Measurements from ENCODE around the gene TRAF3. TPM values are rescaled to one million over a fixed set of nuclear protein-coding genes. Genes with fewer than 3 reads are reported as not detected.

Gene TRAF3
- total RNA-seq, 1 experiment from 2014 or later = 11.2 TPM

DNA sequence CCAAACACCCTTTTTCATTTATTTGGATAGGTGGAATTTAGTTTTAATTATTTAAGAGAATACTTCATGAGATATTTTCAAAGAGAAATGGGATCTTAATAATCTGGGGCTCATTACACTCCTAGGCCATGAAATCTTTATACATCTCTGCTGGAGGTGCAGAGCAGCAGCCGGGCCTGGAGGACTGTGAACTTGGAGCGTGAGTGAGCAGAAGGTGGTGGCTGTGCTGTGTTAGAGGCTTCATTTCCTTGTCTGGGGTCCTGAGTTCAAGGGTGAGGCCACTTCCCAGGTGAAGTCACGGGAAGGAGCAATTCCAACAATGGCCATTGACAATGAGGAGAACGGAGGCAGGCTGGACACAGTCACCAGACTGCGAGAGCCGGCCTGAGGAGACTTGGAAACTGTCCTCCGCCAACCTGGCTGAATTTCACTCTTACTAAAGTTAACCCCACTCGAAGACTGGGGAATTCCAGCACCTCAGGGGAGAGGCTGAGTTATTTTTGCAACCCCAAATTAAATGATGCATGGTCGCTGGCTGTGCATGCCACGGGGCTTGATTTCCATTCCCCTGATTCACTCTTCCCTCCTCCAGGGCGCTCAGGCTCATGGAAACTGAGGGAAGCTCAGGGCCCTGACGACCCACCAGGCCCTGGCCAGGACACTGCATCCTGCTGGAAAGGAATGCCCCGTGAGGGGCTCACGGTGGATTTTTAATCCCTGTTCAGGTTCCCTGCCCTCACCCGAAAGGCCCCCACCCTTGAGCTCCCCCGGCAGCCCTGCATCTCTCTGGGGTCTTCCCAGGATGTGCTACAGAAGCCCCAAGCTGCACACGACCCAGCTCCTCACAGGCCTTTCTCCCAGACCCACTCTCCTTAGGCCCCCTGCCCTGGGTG, 22.6 kb upstream of the TRAF3 start (continued):
- TF ChIP-seq GABPB1 (CRISPR knock-in tag; IDR thresholded peaks at IDR 0.05) (no peak), ZNF263 (CRISPR knock-in tag; IDR thresholded peaks at IDR 0.05; ENCODE audit: low read depth) (no peak), ZNF232 (CRISPR knock-in tag; IDR thresholded peaks at IDR 0.05) (no peak), FOXP1 (CRISPR knock-in tag; IDR thresholded peaks at IDR 0.05; ENCODE audit: borderline replicate concordance) (no peak)
- TF ChIP-seq, protein P1, sequence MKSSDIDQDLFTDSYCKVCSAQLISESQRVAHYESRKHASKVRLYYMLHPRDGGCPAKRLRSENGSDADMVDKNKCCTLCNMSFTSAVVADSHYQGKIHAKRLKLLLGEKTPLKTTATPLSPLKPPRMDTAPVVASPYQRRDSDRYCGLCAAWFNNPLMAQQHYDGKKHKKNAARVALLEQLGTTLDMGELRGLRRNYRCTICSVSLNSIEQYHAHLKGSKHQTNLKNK (CRISPR knock-in tag; IDR thresholded peaks at IDR 0.05) = no peak
- TF ChIP-seq, protein P2, sequence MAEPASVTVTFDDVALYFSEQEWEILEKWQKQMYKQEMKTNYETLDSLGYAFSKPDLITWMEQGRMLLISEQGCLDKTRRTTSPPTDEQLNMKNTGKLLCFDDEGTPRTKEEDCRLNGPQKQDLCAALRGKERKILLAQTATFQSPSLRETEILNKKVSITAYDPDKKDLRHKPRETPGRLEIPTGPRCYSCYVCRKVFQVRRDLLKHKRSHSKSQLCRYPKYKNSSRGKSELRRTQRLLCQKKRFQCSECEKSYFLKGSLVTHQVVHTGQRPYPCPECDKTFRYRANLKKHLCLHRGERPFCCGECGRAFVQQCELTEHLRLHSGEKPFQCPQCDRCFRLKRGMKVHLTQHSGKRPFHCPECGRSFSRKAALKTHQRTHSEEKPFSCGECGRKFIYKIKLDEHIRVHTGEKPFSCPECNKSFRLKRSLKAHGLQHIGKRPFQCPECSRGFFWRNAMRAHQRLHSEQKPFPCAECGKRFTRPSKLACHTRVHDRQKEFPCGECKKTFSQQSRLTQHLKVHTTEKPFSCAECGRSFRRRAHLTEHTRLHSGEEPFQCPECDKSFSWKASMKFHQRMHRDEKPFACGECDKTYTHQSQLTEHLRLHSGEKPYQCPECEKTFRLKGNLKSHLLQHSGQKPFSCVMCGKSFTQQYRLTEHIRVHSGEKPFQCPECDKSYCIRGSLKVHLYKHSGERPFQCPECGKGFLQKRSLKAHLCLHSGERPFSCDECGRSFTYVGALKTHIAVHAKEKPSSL (CRISPR knock-in tag; conservative IDR thresholded peaks at IDR 0.05) = no peak
- TF ChIP-seq, protein P3, sequence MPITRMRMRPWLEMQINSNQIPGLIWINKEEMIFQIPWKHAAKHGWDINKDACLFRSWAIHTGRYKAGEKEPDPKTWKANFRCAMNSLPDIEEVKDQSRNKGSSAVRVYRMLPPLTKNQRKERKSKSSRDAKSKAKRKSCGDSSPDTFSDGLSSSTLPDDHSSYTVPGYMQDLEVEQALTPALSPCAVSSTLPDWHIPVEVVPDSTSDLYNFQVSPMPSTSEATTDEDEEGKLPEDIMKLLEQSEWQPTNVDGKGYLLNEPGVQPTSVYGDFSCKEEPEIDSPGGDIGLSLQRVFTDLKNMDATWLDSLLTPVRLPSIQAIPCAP (CRISPR knock-in tag; IDR thresholded peaks at IDR 0.05) = no peak

DNA sequence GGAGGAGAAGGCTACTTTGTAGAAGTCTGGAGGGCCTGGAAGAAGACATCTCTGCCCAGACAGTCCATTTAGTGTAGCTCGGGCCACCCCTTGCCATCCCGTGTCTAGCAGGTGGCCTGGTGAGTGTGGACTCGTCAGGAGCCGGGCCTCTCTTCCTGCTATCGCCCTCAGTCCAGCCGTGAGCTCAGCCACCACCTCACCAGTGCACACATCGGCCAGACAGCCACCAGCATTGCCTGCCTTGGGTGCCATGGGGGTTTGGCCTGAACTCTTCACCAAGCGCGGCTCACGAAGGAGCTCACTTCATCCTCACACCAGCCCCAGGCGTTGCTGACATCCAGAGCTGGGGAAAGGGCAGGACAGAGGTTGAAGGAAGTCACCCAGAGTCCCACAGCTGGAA, 19.6 kb upstream of the TRAF3 start:
- Mint-ChIP-seq H3K27me3 (ENCODE audit: low read depth) (no peaks in the 10 kb centered on the region; the same call in 1 of the 2 replicates), H3K36me3 (no peaks in the 10 kb centered on the region), H3K4me3 (no peak overlapping the region), H3K9me3 (no peaks in the 10 kb centered on the region; the same call in 1 of the 2 replicates), H3K27ac (no peak overlapping the region), H3K4me1 (peaks cover 30% of the 10 kb centered on the region)
- ATAC-seq (no peak), DNase-seq (ENCODE audit: low spot score) (no peak)
- no peak for TF ChIP-seq SMAD3 (CRISPR knock-in tag; IDR thresholded peaks at IDR 0.05; ENCODE audit: borderline replicate concordance)
- TF ChIP-seq, protein P4, sequence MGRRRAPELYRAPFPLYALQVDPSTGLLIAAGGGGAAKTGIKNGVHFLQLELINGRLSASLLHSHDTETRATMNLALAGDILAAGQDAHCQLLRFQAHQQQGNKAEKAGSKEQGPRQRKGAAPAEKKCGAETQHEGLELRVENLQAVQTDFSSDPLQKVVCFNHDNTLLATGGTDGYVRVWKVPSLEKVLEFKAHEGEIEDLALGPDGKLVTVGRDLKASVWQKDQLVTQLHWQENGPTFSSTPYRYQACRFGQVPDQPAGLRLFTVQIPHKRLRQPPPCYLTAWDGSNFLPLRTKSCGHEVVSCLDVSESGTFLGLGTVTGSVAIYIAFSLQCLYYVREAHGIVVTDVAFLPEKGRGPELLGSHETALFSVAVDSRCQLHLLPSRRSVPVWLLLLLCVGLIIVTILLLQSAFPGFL (CRISPR knock-in tag; IDR thresholded peaks at IDR 0.05; ENCODE audit: borderline replicate concordance) = no peak
- TF ChIP-seq, protein P5, sequence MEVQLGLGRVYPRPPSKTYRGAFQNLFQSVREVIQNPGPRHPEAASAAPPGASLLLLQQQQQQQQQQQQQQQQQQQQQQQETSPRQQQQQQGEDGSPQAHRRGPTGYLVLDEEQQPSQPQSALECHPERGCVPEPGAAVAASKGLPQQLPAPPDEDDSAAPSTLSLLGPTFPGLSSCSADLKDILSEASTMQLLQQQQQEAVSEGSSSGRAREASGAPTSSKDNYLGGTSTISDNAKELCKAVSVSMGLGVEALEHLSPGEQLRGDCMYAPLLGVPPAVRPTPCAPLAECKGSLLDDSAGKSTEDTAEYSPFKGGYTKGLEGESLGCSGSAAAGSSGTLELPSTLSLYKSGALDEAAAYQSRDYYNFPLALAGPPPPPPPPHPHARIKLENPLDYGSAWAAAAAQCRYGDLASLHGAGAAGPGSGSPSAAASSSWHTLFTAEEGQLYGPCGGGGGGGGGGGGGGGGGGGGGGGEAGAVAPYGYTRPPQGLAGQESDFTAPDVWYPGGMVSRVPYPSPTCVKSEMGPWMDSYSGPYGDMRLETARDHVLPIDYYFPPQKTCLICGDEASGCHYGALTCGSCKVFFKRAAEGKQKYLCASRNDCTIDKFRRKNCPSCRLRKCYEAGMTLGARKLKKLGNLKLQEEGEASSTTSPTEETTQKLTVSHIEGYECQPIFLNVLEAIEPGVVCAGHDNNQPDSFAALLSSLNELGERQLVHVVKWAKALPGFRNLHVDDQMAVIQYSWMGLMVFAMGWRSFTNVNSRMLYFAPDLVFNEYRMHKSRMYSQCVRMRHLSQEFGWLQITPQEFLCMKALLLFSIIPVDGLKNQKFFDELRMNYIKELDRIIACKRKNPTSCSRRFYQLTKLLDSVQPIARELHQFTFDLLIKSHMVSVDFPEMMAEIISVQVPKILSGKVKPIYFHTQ (CRISPR knock-in tag; IDR thresholded peaks at IDR 0.05) = no peak
- ChIA-PET POLR2A (no interaction called here), CTCF (interaction anchor here (0.9 to 1.7 kb wide), 2 partner anchors 15 to 233 kb away, joined by 3 to 4 read pairs; no protein-coding TSS in a partner anchor)

DNA sequence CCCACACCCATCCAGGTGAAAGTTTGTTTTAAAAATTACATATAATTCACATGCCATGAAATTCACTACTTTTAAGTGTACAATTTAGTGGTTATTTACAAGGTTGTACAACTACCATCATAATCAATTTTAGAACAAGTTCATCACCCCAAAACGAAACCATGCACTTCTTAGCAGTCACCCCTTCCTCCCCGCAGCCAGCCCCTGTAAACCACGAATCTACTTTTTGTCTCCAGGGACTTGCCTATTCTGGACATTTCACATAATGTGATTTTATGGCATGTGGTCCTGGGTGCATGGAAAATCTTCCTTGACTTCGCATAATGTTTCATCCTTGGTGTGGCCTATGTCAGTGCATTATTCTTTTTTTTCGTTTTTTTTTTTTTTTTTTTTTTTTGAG, 19.2 kb upstream of the TRAF3 start:
- Mint-ChIP-seq H3K4me3 (no peak overlapping the region), H3K27ac (no peak overlapping the region), H3K9me3 (no peaks in the 10 kb centered on the region; the same call in 1 of the 2 replicates), H3K4me1 (peaks cover 30% of the 10 kb centered on the region), H3K27me3 (ENCODE audit: low read depth) (no peaks in the 10 kb centered on the region; the same call in 1 of the 2 replicates), H3K36me3 (no peaks in the 10 kb centered on the region)
- CTCF ChIA-PET = interaction anchor here (0.9 to 1.7 kb wide), 2 partner anchors 15 to 234 kb away, joined by 3 to 4 read pairs; no protein-coding TSS in a partner anchor
- POLR2A ChIA-PET = no interaction called here
- no peak for ATAC-seq
- no peak for DNase-seq (ENCODE audit: low spot score)
- TF ChIP-seq ESRRA (CRISPR knock-in tag; IDR thresholded peaks at IDR 0.05; ENCODE audit: borderline replicate concordance) (no peak), ELF4 (CRISPR knock-in tag; IDR thresholded peaks at IDR 0.05; ENCODE audit: low read depth) (no peak), JAZF1 (CRISPR knock-in tag; IDR thresholded peaks at IDR 0.05) (no peak), NR1H2 (CRISPR knock-in tag; IDR thresholded peaks at IDR 0.05) (no peak), MYBL2 (CRISPR knock-in tag; IDR thresholded peaks at IDR 0.05) (no peak), GTF2I (CRISPR knock-in tag; conservative IDR thresholded peaks at IDR 0.05) (no peak), ZNF121 (CRISPR knock-in tag; IDR thresholded peaks at IDR 0.05) (no peak), ZNF396 (CRISPR knock-in tag; IDR thresholded peaks at IDR 0.05; ENCODE audit: borderline replicate concordance) (no peak), MXD4 (CRISPR knock-in tag; IDR thresholded peaks at IDR 0.05; ENCODE audit: borderline replicate concordance) (no peak)
- TF ChIP-seq, protein P6, sequence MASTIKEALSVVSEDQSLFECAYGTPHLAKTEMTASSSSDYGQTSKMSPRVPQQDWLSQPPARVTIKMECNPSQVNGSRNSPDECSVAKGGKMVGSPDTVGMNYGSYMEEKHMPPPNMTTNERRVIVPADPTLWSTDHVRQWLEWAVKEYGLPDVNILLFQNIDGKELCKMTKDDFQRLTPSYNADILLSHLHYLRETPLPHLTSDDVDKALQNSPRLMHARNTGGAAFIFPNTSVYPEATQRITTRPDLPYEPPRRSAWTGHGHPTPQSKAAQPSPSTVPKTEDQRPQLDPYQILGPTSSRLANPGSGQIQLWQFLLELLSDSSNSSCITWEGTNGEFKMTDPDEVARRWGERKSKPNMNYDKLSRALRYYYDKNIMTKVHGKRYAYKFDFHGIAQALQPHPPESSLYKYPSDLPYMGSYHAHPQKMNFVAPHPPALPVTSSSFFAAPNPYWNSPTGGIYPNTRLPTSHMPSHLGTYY (CRISPR knock-in tag; IDR thresholded peaks at IDR 0.05) = no peak
- TF ChIP-seq, protein P7, sequence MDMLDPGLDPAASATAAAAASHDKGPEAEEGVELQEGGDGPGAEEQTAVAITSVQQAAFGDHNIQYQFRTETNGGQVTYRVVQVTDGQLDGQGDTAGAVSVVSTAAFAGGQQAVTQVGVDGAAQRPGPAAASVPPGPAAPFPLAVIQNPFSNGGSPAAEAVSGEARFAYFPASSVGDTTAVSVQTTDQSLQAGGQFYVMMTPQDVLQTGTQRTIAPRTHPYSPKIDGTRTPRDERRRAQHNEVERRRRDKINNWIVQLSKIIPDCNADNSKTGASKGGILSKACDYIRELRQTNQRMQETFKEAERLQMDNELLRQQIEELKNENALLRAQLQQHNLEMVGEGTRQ (CRISPR knock-in tag; IDR thresholded peaks at IDR 0.05) = no peak
- TF ChIP-seq, protein P8, sequence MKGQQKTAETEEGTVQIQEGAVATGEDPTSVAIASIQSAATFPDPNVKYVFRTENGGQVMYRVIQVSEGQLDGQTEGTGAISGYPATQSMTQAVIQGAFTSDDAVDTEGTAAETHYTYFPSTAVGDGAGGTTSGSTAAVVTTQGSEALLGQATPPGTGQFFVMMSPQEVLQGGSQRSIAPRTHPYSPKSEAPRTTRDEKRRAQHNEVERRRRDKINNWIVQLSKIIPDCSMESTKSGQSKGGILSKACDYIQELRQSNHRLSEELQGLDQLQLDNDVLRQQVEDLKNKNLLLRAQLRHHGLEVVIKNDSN (CRISPR knock-in tag; IDR thresholded peaks at IDR 0.05) = no peak

Data from WTC11 (cell line).